GM18508 (cell line): ENCODE results near the gene LSAMP.
"Not testable (repeated sequence)": the region's sequence is repeated elsewhere in the genome, so short reads cannot be mapped to it uniquely, and the experiment has no call there.

ENCODE experiments used
- ATAC-seq: cut with Tn5 transposase; IDR thresholded peaks from one replicate; pipeline ENCODE4 v1.9.1; 2021; ENCODE audit warnings: moderate number of reproducible peaks; ENCODE audit not compliant: insufficient read depth, unreplicated experiment

LSAMP gene

GRCh38 chr3:115864911-115865310, 580.4 kb downstream of the LSAMP start:
- no peak for ATAC-seq

GRCh38 chr3:115862849-115863248, 582.4 kb downstream of the LSAMP start:
- no peak for ATAC-seq

GRCh38 chr3:115862099-115862498, 583.2 kb downstream of the LSAMP start:
- no peak for ATAC-seq

GRCh38 chr3:115861166-115861733, 584.0 kb downstream of the LSAMP start:
- ATAC-seq = no peak

- no peak for ATAC-seq
Measured at GRCh38 chr3:115860766-115861165, 584.5 kb downstream of the LSAMP start.

- ATAC-seq = no peak
Measured at GRCh38 chr3:115859002-115859807, 586.1 kb downstream of the LSAMP start.

- no peak for ATAC-seq
Measured at GRCh38 chr3:115857518-115858136, 587.7 kb downstream of the LSAMP start.

GRCh38 chr3:115855911-115856310, 589.4 kb downstream of the LSAMP start:
- ATAC-seq = no peak

- no peak for ATAC-seq
Measured at GRCh38 chr3:115853104-115853503, 592.2 kb downstream of the LSAMP start.

- no peak for ATAC-seq
Measured at GRCh38 chr3:115852278-115852677, 593.0 kb downstream of the LSAMP start.

- no peak for ATAC-seq
Measured at GRCh38 chr3:115851571-115851970, 593.7 kb downstream of the LSAMP start.

GRCh38 chr3:115848641-115849040, 596.6 kb downstream of the LSAMP start:
- ATAC-seq = no peak

GRCh38 chr3:115845986-115846385, 599.3 kb downstream of the LSAMP start:
- ATAC-seq = no peak

GRCh38 chr3:115844729-115845128, 600.6 kb downstream of the LSAMP start:
- ATAC-seq = not testable (repeated sequence)

- ATAC-seq = no peak
Measured at GRCh38 chr3:115843206-115843605, 602.1 kb downstream of the LSAMP start.

- ATAC-seq = no peak
Measured at GRCh38 chr3:115839246-115839645, 606.0 kb downstream of the LSAMP start.

- no peak for ATAC-seq
Measured at GRCh38 chr3:115838786-115839185, 606.5 kb downstream of the LSAMP start.

- ATAC-seq = no peak
Measured at GRCh38 chr3:115836944-115837343, 608.3 kb downstream of the LSAMP start.

- no peak for ATAC-seq
Measured at GRCh38 chr3:115835946-115836345, 609.3 kb downstream of the LSAMP start.

GRCh38 chr3:115834068-115834467, 611.2 kb downstream of the LSAMP start:
- ATAC-seq = no peak

GRCh38 chr3:115833074-115833473, 612.2 kb downstream of the LSAMP start:
- no peak for ATAC-seq

GRCh38 chr3:115832265-115832664, 613.0 kb downstream of the LSAMP start:
- ATAC-seq = no peak
